Gastrocnemius medialis (tissue), 4 donors: ENCODE data around the gene ADGRF3.
"Not testable (repeated sequence)": the region's sequence is repeated elsewhere in the genome, so short reads cannot be mapped to it uniquely, and the experiment has no call there.

Experiments
- CTCF ChIP-seq, 5 experiments: fragments of 450-650 bp in 3 of 5; fragments of 200-600 bp in 2 of 5; sonication (generic) in 2 of 5; IDR thresholded peaks in 4 of 5; conservative IDR thresholded peaks in 1 of 5; 1 replicate in 4 of 5; 2 replicates in 1 of 5; pipeline ENCODE4 v1.5.1; 2016 to 2019; ENCODE audit warnings: antibody characterized with exemption in 5 of 5, mild to moderate bottlenecking in 3 of 5, moderate library complexity in 3 of 5
- POLR2A ChIP-seq, 2 donors: fragments of 450-650 bp; IDR thresholded peaks; one replicate each; pipeline ENCODE4 v1.6.1; 2017; ENCODE audit warnings: antibody characterized with exemption in 2 of 2, mild to moderate bottlenecking in 2 of 2, moderate library complexity in 2 of 2

- TF ChIP-seq CTCF (IDR thresholded peaks at IDR 0.05 in 4 of 5, conservative IDR thresholded peaks at IDR 0.05 in 1 of 5); POLR2A (IDR thresholded peaks at IDR 0.05): not testable (repeated sequence)
These were observed 87.8 kb downstream of the ADGRF3 start for GRCh38 chr2:26258836-26259235.
